Neural progenitor cell (in vitro differentiated cells): ENCODE data around the gene ZNF787. TPM values are rescaled to one million over a fixed set of nuclear protein-coding genes. Genes with fewer than 3 reads are reported as not detected.

Experiments
- DNase-seq: peaks from one replicate; pipeline ENCODE4 v3.0.0-alpha.2; 2016; ENCODE audit warnings: low spot score
- H2AFZ ChIP-seq: fragments of 200-600 bp; sonication (generic); replicated peaks from 2 replicates; pipeline ENCODE4 v1.6.1; 2016; ENCODE audit warnings: antibody characterized with exemption
- H3F3A ChIP-seq: fragments of 200-600 bp; sonication (generic); 2 replicates; pipeline ENCODE4 v1.6.1; 2016; ENCODE audit warnings: antibody characterized with exemption, low read depth
- H3K27ac ChIP-seq: fragments of 200-600 bp; sonication (generic); 2 replicates; pipeline ENCODE4 v1.5.1; 2016; ENCODE audit warnings: mild to moderate bottlenecking
- H3K27me3 ChIP-seq: fragments of 200-600 bp; sonication (generic); 2 replicates; pipeline ENCODE4 v1.6.1; 2016; ENCODE audit warnings: mild to moderate bottlenecking, moderate library complexity
- H3K36me3 ChIP-seq: fragments of 200-600 bp; sonication (generic); 2 replicates; pipeline ENCODE4 v1.5.1; 2016
- H3K4me1 ChIP-seq: fragments of 200-600 bp; sonication (generic); 2 replicates; pipeline ENCODE4 v1.6.1; 2016; ENCODE audit warnings: mixed run types
- H3K4me2 ChIP-seq: fragments of 200-600 bp; sonication (generic); 2 replicates; pipeline ENCODE4 v1.6.1; 2016
- H3K4me3 ChIP-seq: fragments of 200-600 bp; sonication (generic); 2 replicates; pipeline ENCODE4 v1.5.1; 2016
- H3K79me2 ChIP-seq: fragments of 200-600 bp; sonication (generic); 2 replicates; pipeline ENCODE4 v1.6.1; 2016; ENCODE audit warnings: low read depth
- H3K9ac ChIP-seq: fragments of 200-600 bp; sonication (generic); 2 replicates; pipeline ENCODE4 v1.6.1; 2016
- H3K9me3 ChIP-seq: fragments of 200-600 bp; sonication (generic); 2 replicates; pipeline ENCODE4 v1.5.1; 2016; ENCODE audit warnings: low read depth
- H4K20me1 ChIP-seq: fragments of 200-600 bp; sonication (generic); 2 replicates; pipeline ENCODE4 v1.6.1; 2016; ENCODE audit warnings: low read depth
- H3K27ac Mint-ChIP-seq: 3 replicates; pipeline ENCODE4 v1.8.0; 2021; ENCODE audit warnings: mixed read lengths
- H3K27me3 Mint-ChIP-seq: 2 replicates; pipeline ENCODE4 v1.8.0; 2022; ENCODE audit warnings: low read depth, mild to moderate bottlenecking, inconsistent platforms, moderate library complexity, mixed read lengths; ENCODE audit not compliant: insufficient read depth
- H3K36me3 Mint-ChIP-seq: 3 replicates; pipeline ENCODE4 v1.8.0; 2021; ENCODE audit warnings: mixed read lengths
- H3K4me1 Mint-ChIP-seq: 3 replicates; pipeline ENCODE4 v1.8.0; 2021; ENCODE audit warnings: mixed read lengths
- H3K4me3 Mint-ChIP-seq: 3 replicates; pipeline ENCODE4 v1.8.0; 2021; ENCODE audit warnings: mild to moderate bottlenecking, moderate library complexity, mixed read lengths
- H3K9me3 Mint-ChIP-seq: 3 replicates; pipeline ENCODE4 v1.8.0; 2020; ENCODE audit warnings: mixed read lengths
- CTCF ChIP-seq: fragments of 200-600 bp; sonication (generic); IDR thresholded peaks from 2 replicates; pipeline ENCODE4 v1.5.1; 2017; ENCODE audit warnings: antibody characterized with exemption, mild to moderate bottlenecking
- EZH2 ChIP-seq: fragments of 200-600 bp; sonication (generic); IDR thresholded peaks from 2 replicates; pipeline ENCODE4 v1.6.1; 2017; ENCODE audit warnings: antibody characterized with exemption, mild to moderate bottlenecking, moderate library complexity
- EZH2phosphoT487 ChIP-seq: fragments of 200-600 bp; sonication (generic); IDR thresholded peaks from 2 replicates; pipeline ENCODE4 v1.6.1; 2017; ENCODE audit warnings: antibody characterized with exemption
- total RNA-seq: library from RNA; depleted of rRNA; stranded (reverse); fragments of >200 nt; gene quantifications from 2 replicates; pipeline ENCODE4 v1.2.3, GENCODE V29; 2015; ENCODE audit warnings: low replicate concordance

ZNF787 gene
- total RNA-seq, 1 donor from 2014 or later: 2.2 TPM

GRCh38 chr19:56097776-56098175 lies 23.3 kb downstream of the ZNF787 start:
- H3K9ac ChIP-seq: no peak overlapping the region
- H3K4me3 Mint-ChIP-seq: no peak overlapping the region
- peaks cover 17% of the 10 kb centered on the region for H3K9me3 Mint-ChIP-seq
- no peak for TF ChIP-seq EZH2
- no peak for TF ChIP-seq EZH2phosphoT487
- TF ChIP-seq CTCF: no peak
- H3K4me2 ChIP-seq: no peak overlapping the region
- H3K36me3 ChIP-seq: no peaks in the 10 kb centered on the region
- H3K36me3 Mint-ChIP-seq: peaks cover 42% of the 10 kb centered on the region
- no peak for DNase-seq
- H3K27ac ChIP-seq: no peak overlapping the region
- peaks cover 60% of the 10 kb centered on the region for H3K79me2 ChIP-seq
- H3K9me3 ChIP-seq: no peaks in the 10 kb centered on the region
- no peak overlapping the region for H3K4me3 ChIP-seq
- no peaks in the 10 kb centered on the region for H3K27me3 ChIP-seq
- peaks cover 23% of the 10 kb centered on the region for H4K20me1 ChIP-seq
- H3K4me1 ChIP-seq: no peaks in the 10 kb centered on the region
- peaks cover 3% of the 10 kb centered on the region for H3K4me1 Mint-ChIP-seq
- H2AFZ ChIP-seq: no peak overlapping the region
- H3F3A ChIP-seq: no peaks in the 10 kb centered on the region
- H3K27ac Mint-ChIP-seq: no peak overlapping the region
- peaks cover 6% of the 10 kb centered on the region for H3K27me3 Mint-ChIP-seq

GRCh38 chr19:56097306-56097705 lies 23.8 kb downstream of the ZNF787 start:
- Histone ChIP-seq H3K9me3 (no peaks in the 10 kb centered on the region), H3K27ac (no peak overlapping the region), H3K36me3 (no peaks in the 10 kb centered on the region), H2AFZ (no peak overlapping the region), H3K79me2 (peaks cover 60% of the 10 kb centered on the region), H3K4me2 (no peak overlapping the region), H3K9ac (no peak overlapping the region), H4K20me1 (peaks cover 19% of the 10 kb centered on the region), H3F3A (no peaks in the 10 kb centered on the region), H3K4me3 (no peak overlapping the region), H3K4me1 (no peaks in the 10 kb centered on the region), H3K27me3 (no peaks in the 10 kb centered on the region)
- Mint-ChIP-seq H3K36me3 (peaks cover 46% of the 10 kb centered on the region), H3K4me1 (peaks cover 3% of the 10 kb centered on the region), H3K27me3 (peaks cover 8% of the 10 kb centered on the region), H3K4me3 (no peak overlapping the region), H3K9me3 (peaks cover 20% of the 10 kb centered on the region), H3K27ac (no peak overlapping the region)
- DNase-seq: no peak
- no peak for TF ChIP-seq EZH2
- TF ChIP-seq EZH2phosphoT487: no peak

GRCh38 chr19:56096665-56097064 lies 24.4 kb downstream of the ZNF787 start:
- Histone ChIP-seq H3K9ac (no peak overlapping the region), H3K4me2 (no peak overlapping the region), H3K4me1 (no peaks in the 10 kb centered on the region), H2AFZ (no peak overlapping the region), H3K4me3 (no peak overlapping the region), H3K27ac (no peak overlapping the region), H3K27me3 (no peaks in the 10 kb centered on the region), H3K36me3 (no peaks in the 10 kb centered on the region), H3K9me3 (no peaks in the 10 kb centered on the region), H3K79me2 (peaks cover 58% of the 10 kb centered on the region), H4K20me1 (peaks cover 19% of the 10 kb centered on the region), H3F3A (no peaks in the 10 kb centered on the region)
- Mint-ChIP-seq H3K4me3 (no peak overlapping the region), H3K36me3 (peaks cover 46% of the 10 kb centered on the region), H3K4me1 (peaks cover 3% of the 10 kb centered on the region), H3K9me3 (peaks cover 20% of the 10 kb centered on the region), H3K27ac (no peak overlapping the region), H3K27me3 (peaks cover 8% of the 10 kb centered on the region)
- DNase-seq: no peak
- TF ChIP-seq EZH2 (no peak), CTCF (no peak), EZH2phosphoT487 (no peak)

GRCh38 chr19:56094449-56094848 lies 26.6 kb downstream of the ZNF787 start:
- Histone ChIP-seq H3K4me1 (no peaks in the 10 kb centered on the region), H4K20me1 (peaks cover 29% of the 10 kb centered on the region), H3K4me2 (no peak overlapping the region), H3K36me3 (no peaks in the 10 kb centered on the region), H3K27me3 (no peaks in the 10 kb centered on the region), H3K9ac (no peak overlapping the region), H3K4me3 (no peak overlapping the region), H2AFZ (no peak overlapping the region), H3K27ac (no peak overlapping the region), H3K79me2 (peaks cover 72% of the 10 kb centered on the region), H3F3A (no peaks in the 10 kb centered on the region), H3K9me3 (no peaks in the 10 kb centered on the region)
- no peak overlapping the region for H3K27ac Mint-ChIP-seq
- no peak for DNase-seq
- H3K4me1 Mint-ChIP-seq: no peaks in the 10 kb centered on the region
- H3K36me3 Mint-ChIP-seq: peaks cover 48% of the 10 kb centered on the region
- peaks cover 8% of the 10 kb centered on the region for H3K27me3 Mint-ChIP-seq
- H3K9me3 Mint-ChIP-seq: peaks cover 20% of the 10 kb centered on the region
- no peak overlapping the region for H3K4me3 Mint-ChIP-seq
- no peak for TF ChIP-seq CTCF
- no peak for TF ChIP-seq EZH2
- no peak for TF ChIP-seq EZH2phosphoT487
